GM12872 (cell line): Measurements from ENCODE around the gene APOBEC3H.

ENCODE experiments used
- TF ChIP-seq, protein P1 (sequence below): IDR thresholded peaks from 3 replicates; pipeline ENCODE4 v1.5.1; 2011; ENCODE audit warnings: low read depth, mild to moderate bottlenecking, low read length, moderate library complexity; ENCODE audit not compliant: insufficient read depth

APOBEC3H gene

GRCh38 chr22:39094717-39095389, 2.2 kb upstream of the APOBEC3H start:
- TF ChIP-seq, protein P1, sequence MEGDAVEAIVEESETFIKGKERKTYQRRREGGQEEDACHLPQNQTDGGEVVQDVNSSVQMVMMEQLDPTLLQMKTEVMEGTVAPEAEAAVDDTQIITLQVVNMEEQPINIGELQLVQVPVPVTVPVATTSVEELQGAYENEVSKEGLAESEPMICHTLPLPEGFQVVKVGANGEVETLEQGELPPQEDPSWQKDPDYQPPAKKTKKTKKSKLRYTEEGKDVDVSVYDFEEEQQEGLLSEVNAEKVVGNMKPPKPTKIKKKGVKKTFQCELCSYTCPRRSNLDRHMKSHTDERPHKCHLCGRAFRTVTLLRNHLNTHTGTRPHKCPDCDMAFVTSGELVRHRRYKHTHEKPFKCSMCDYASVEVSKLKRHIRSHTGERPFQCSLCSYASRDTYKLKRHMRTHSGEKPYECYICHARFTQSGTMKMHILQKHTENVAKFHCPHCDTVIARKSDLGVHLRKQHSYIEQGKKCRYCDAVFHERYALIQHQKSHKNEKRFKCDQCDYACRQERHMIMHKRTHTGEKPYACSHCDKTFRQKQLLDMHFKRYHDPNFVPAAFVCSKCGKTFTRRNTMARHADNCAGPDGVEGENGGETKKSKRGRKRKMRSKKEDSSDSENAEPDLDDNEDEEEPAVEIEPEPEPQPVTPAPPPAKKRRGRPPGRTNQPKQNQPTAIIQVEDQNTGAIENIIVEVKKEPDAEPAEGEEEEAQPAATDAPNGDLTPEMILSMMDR: no peak

DNA sequence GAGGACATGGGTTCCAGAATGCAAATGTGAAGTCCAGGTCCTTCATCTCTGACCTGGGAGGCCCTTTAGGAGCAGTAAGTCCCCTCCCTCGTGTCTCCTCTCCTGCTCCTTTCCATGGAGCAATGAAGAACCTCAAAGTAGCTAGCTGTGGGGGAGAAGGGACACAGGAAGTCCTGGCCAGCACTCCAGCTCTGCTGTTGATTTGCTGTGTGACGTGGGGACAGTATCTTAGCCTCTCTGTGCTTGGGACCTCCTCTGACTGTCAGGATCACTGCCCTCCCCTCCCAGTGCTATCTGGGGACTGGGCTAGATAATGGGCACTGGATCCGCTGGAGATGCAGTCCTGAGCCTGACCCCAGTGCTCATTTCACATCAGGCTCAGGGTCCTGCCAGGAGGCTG, 1.1 kb upstream of the APOBEC3H start:
- TF ChIP-seq, protein P1: no peak

DNA sequence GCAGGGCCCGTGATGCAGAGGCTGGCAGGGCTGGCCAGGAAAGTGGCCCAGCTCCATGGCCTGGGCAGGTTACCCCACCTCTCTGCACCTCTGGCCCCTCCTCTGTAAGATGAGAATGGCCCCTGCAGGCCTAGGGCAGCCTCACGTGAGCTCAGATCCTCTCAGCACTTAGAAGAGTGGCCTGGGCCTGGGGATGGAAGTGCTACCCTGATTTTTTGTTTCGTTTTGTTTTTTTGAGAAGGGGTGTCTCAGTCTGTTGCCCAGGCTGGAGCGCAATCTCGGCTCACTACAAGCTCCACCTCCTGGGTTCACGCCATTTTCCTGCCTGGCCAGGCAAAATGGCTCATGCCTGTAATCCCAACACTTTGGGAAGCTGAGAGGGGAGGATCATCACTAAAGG, 982 bp downstream of the APOBEC3H start:
- TF ChIP-seq, protein P1: no peak

- TF ChIP-seq, protein P1: no peak
Measured at GRCh38 chr22:39098576-39098975, 1.5 kb downstream of the APOBEC3H start.

- TF ChIP-seq, protein P1: no peak
Measured at GRCh38 chr22:39101226-39101625, 4.2 kb downstream of the APOBEC3H start.

- TF ChIP-seq, protein P1: no peak
Measured at GRCh38 chr22:39103431-39103830, 6.4 kb downstream of the APOBEC3H start.

- TF ChIP-seq, protein P1: no peak
Measured at GRCh38 chr22:39106326-39106725, 9.3 kb downstream of the APOBEC3H start.

DNA sequence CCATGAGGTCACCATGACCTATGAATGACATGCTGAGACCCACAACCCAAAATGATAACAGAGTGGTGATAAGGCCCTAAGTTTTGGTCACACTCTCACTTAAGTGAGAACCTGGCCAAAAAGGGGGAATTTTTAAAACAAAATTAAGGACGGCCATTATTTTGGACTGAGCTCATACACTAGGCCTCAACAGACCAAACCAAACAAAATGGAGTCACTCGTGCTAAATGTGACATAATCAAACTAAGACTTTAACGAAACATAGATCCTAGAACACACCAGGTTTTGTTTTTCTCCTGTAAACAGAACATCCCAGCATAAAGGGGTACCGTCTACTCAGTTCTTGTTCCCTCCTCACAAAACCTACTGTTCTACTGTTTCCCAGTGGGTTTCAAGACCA, 11.4 kb downstream of the APOBEC3H start:
- TF ChIP-seq, protein P1: no peak
